Right atrium auricular region (tissue), 2 donors: ENCODE data around the gene UQCR11. TPM values are rescaled to one million over a fixed set of nuclear protein-coding genes. Genes with fewer than 3 reads are reported as not detected.

Experiments
- DNase-seq: peaks from one replicate; pipeline ENCODE4 v3.0.0-alpha.2; 2019; ENCODE audit warnings: low spot score
- H3K27ac ChIP-seq, 2 donors: fragments of 200-600 bp; sonication (generic); 1 replicate in 1 of 2; 2 replicates in 1 of 2; pipeline ENCODE4 v1.5.1; 2016 to 2019
- H3K27me3 ChIP-seq, 2 donors: fragments of 200-600 bp; sonication (generic); one replicate each; pipeline versions ENCODE4 v1.5.1 to v1.6.0; 2017 to 2019
- H3K36me3 ChIP-seq: fragments of 200-600 bp; sonication (generic); one replicate; pipeline ENCODE4 v1.5.1; 2016
- H3K4me1 ChIP-seq, 2 donors: fragments of 200-600 bp; sonication (generic); one replicate each; pipeline versions ENCODE4 v1.5.1 to v1.6.0; 2017 to 2019
- H3K4me3 ChIP-seq, 2 donors: fragments of 200-600 bp; sonication (generic); 1 replicate in 1 of 2; 2 replicates in 1 of 2; pipeline ENCODE4 v1.5.1; 2017 to 2019; ENCODE audit warnings: mild to moderate bottlenecking in 1 of 2, moderate library complexity in 1 of 2
- H3K9me3 ChIP-seq, 2 donors: fragments of 200-600 bp; sonication (generic); one replicate each; pipeline ENCODE4 v1.5.1; 2019
- total RNA-seq, 2 donors: library from RNA; depleted of rRNA; stranded (reverse); fragments of >200 nt; gene quantifications; one replicate each; pipeline ENCODE4 v1.1.0, GENCODE V29; 2016
- TF ChIP-seq, protein P1 (sequence below), 2 donors: fragments of 200-600 bp; sonication (generic); IDR thresholded peaks; one replicate each; pipeline ENCODE4 v1.5.1; 2019; ENCODE audit warnings: antibody characterized with exemption in 2 of 2

UQCR11 gene
- total RNA-seq, 2 donors from 2014 or later, result 172 to 191 TPM

DNA sequence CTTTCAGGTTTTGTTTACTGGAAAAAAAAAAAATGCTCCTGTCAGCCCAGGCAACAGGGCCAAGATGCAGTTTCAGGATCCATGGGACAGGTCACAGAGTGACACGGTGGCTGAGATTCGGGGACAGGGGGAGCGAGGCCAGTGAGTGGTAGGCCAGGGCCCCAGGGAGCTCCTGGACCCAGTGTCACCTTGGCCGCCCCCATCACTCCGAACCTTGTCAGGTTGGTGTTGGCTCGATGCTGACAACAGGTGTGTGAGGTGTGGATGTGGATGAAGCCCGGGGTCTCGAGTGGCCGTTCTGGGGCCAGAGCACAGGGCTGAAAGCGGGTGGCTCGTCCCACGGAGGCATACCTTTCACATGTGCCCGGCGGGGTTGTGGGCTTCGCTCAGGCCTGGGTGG, 6.1 kb upstream of the UQCR11 start:
- Histone ChIP-seq H3K27me3 (no peaks in the 10 kb centered on the region), H3K9me3 (no peaks in the 10 kb centered on the region), H3K27ac (no peak overlapping the region), H3K36me3 (peaks cover 33% of the 10 kb centered on the region), H3K4me1 (peaks cover under 1 to 4% of the 10 kb centered on the region in 2 donors), H3K4me3 (no peak overlapping the region)
- no peak for DNase-seq
- TF ChIP-seq, protein P1, sequence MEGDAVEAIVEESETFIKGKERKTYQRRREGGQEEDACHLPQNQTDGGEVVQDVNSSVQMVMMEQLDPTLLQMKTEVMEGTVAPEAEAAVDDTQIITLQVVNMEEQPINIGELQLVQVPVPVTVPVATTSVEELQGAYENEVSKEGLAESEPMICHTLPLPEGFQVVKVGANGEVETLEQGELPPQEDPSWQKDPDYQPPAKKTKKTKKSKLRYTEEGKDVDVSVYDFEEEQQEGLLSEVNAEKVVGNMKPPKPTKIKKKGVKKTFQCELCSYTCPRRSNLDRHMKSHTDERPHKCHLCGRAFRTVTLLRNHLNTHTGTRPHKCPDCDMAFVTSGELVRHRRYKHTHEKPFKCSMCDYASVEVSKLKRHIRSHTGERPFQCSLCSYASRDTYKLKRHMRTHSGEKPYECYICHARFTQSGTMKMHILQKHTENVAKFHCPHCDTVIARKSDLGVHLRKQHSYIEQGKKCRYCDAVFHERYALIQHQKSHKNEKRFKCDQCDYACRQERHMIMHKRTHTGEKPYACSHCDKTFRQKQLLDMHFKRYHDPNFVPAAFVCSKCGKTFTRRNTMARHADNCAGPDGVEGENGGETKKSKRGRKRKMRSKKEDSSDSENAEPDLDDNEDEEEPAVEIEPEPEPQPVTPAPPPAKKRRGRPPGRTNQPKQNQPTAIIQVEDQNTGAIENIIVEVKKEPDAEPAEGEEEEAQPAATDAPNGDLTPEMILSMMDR (IDR thresholded peaks at IDR 0.05), result no peak

DNA sequence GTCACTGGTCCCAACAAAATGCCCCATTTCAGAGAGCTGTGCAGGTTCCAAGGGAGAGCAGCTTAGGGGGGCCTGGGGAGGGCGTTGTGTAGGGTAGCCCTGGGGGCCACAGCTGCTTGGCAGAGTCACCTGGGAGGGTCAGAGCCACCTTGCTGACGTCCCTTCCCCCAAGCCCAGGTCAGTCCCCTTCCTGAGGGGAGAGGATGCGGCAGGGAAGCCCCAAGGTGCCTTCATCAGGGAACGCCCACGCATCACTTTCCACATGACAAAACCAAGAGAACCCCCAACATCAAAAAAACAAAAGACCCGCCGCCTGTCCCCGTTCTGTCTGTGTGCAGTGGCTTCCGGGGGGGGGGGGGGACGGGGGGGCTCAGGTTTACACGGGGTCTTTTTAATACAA, 5.3 kb upstream of the UQCR11 start:
- H3K4me1 ChIP-seq, result peaks cover 3 to 9% of the 10 kb centered on the region in 2 donors
- DNase-seq, result no peak
- H3K9me3 ChIP-seq, result no peaks in the 10 kb centered on the region
- H3K27ac ChIP-seq, result no peak overlapping the region
- no peaks in the 10 kb centered on the region for H3K27me3 ChIP-seq
- no peak overlapping the region for H3K4me3 ChIP-seq
- TF ChIP-seq, protein P1 (IDR thresholded peaks at IDR 0.05), result no peak
- H3K36me3 ChIP-seq, result peaks cover 33% of the 10 kb centered on the region

DNA sequence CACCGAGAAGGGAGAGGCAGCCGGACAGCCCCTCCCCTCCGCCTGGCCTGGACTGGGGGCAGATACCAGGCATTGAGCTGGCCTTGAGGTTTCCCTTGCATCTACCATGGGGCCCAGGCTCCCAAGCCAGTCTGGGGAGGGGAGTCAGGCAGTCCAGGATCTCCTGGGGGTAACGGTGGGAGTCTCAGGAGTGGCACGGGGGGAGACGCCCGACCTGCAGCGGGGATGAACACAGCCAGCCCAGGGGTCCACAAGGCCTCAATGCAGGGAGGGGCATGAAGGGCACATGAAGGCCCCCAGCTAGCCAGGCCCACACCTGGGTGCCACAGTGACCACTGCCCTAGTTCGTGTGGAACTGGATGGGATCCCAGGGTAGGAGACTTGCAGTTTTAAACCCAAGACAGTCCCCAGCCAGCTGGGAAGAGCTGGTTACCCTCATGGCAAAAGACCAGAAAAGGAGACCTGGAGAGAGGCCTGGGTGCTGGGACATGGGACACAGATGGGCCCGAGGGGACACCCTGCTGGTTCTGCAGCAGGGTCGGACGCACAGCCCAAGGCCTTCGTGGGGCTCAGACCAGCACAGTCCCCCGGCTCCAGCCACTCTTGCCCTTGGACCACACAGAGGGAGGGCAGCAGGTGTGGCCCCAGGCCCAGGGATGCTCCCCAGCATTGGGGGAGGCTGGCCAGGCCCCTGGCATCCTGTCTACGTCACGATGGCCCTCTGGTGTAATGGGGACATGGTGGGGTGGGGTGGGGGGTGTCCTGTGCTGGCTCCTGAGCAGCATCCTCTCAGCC, 4.6 kb upstream of the UQCR11 start:
- Histone ChIP-seq H3K4me3 (no peak overlapping the region), H3K27me3 (no peaks in the 10 kb centered on the region), H3K27ac (no peak overlapping the region), H3K9me3 (no peaks in the 10 kb centered on the region), H3K4me1 (peaks cover 3 to 9% of the 10 kb centered on the region in 2 donors), H3K36me3 (peaks cover 27% of the 10 kb centered on the region)
- TF ChIP-seq, protein P1 (IDR thresholded peaks at IDR 0.05), result no peak
- no peak for DNase-seq

DNA sequence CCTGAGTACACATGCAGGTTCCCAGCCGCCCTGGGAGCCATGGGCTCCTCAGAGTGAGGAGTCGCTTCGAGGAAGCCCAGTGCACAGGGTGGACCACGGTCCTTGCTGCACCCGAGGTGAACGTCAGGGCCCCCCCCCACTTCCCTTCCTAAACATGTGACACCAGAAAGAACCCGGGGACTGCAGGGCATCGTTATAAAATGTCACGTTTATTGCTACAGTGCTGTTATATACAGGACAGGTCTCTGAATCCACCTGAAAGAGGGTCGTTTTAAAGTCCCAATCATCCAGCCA, 3.8 kb upstream of the UQCR11 start:
- no peak overlapping the region for H3K27ac ChIP-seq

DNA sequence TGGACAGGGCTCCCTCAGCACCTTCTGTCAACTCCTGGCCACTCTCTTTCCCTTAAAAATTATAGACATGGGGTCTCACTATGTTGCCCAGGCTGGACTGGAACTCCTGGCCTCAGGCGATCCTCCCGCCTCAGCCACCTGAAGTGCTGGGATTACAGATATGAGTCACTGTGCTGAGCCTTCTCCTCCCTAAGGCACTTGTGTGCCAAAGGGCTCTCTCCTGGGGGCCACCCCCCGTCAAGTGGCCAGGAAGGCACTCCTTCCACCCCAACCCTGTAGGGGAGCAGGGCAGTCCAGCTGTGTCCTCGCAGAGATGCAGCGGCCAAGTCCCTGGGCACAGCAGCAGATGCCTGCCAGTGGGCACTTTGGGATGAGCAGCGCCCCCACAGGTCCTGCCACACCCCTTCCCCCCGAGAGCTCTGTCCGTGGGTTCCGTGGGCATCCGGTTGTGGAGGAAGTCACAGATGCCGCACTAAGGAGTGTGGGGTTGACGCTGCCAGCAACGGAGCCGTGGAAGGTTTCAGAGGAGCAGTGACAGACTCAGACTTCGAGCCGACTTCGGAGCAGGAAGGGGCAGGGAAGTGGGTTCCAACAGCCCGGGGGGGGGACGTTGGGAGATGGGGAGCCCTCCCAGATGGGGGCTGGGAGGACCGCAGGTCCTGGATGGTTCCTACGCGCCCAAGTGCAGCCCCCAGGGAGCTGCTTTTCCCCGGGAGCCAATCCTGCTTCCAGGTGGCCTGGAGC, 3.3 kb upstream of the UQCR11 start:
- TF ChIP-seq, protein P1 (IDR thresholded peaks at IDR 0.05), result no peak
- DNase-seq, result no peak
- H3K9me3 ChIP-seq, result no peaks in the 10 kb centered on the region
- H3K27ac ChIP-seq, result no peak overlapping the region
- no peaks in the 10 kb centered on the region for H3K27me3 ChIP-seq
- H3K4me3 ChIP-seq, result no peak overlapping the region
- H3K4me1 ChIP-seq, result peaks cover 3 to 22% of the 10 kb centered on the region in 2 donors
- H3K36me3 ChIP-seq, result peaks cover 15% of the 10 kb centered on the region

More for the DNA sequence above, 3.8 kb upstream of the UQCR11 start:
- H3K27me3 ChIP-seq, result no peaks in the 10 kb centered on the region
- DNase-seq, result no peak
- peaks cover 18% of the 10 kb centered on the region for H3K36me3 ChIP-seq
- TF ChIP-seq, protein P1 (IDR thresholded peaks at IDR 0.05), result no peak
- no peaks in the 10 kb centered on the region for H3K9me3 ChIP-seq
- H3K4me3 ChIP-seq, result no peak overlapping the region
- H3K4me1 ChIP-seq, result peaks cover 3 to 17% of the 10 kb centered on the region in 2 donors
